Measurements from ENCODE around the gene HSPBP1.
"Not testable (repeated sequence)": the region's sequence is repeated elsewhere in the genome, so short reads cannot be mapped to it uniquely, and the experiment has no call there.

HSPBP1 gene

GRCh38 chr19:55279770-55280643 is at the start of gene HSPBP1:
HSPBP1 (minus strand) TSS chr19:55280110; CDS start chr19:55279608, 502 bp downstream.
- Histone ChIP-seq H3K4me3 (IDR thresholded peaks at IDR 0.05; ENCODE audit: insufficient read depth, low read depth, low read length) (no peak within 1 kb of the TSS), H3K9ac (peak within 1 kb of the TSS; percentile 67), H3K79me2 (ENCODE audit: insufficient read depth, low read depth) (peaks cover 7% of the 10 kb centered on the region; the same call in 1 of the 2 replicates), H3K4me1 (ENCODE audit: low read depth, poor library complexity, severe bottlenecking) (peaks cover 43% of the 10 kb centered on the region), H3K27me3 (ENCODE audit: insufficient read depth, low read depth) (no peaks in the 10 kb centered on the region), H3K27ac (peak within 1 kb of the TSS; percentile 67), H3K4me2 (peak within 1 kb of the TSS; percentile 100), H2AFZ (ENCODE audit: low read depth) (peak within 1 kb of the TSS; percentile 74), H3K36me3 (ENCODE audit: insufficient read depth) (0 out of 2 replicates have a peak, but pooled peaks cover 3% of the 10 kb centered on the region), H4K20me1 (ENCODE audit: insufficient read depth) (no peaks in the 10 kb centered on the region)
- no peak for TF ChIP-seq CTCF (conservative IDR thresholded peaks at IDR 0.05; ENCODE audit: low read depth, low read length)

GRCh38 chr19:55328774-55329318 is 48.9 kb upstream of the HSPBP1 start:
- not testable (repeated sequence) for H3K9ac ChIP-seq; H3K36me3 ChIP-seq (ENCODE audit: insufficient read depth); H3K4me3 ChIP-seq (IDR thresholded peaks at IDR 0.05; ENCODE audit: insufficient read depth, low read depth, low read length); H3K4me2 ChIP-seq; H4K20me1 ChIP-seq (ENCODE audit: insufficient read depth); H3K79me2 ChIP-seq (ENCODE audit: insufficient read depth, low read depth); H2AFZ ChIP-seq (ENCODE audit: low read depth); H3K27ac ChIP-seq
- Histone ChIP-seq H3K4me1 (ENCODE audit: low read depth, poor library complexity, severe bottlenecking) (peaks cover 12% of the 10 kb centered on the region), H3K27me3 (ENCODE audit: insufficient read depth, low read depth) (peaks cover 14% of the 10 kb centered on the region; the same call in 1 of the 2 replicates)

- Histone ChIP-seq H3K27me3 (ENCODE audit: insufficient read depth, low read depth) (no peaks in the 10 kb centered on the region; the same call in 1 of the 2 replicates), H3K36me3 (ENCODE audit: insufficient read depth) (no peaks in the 10 kb centered on the region), H3K79me2 (ENCODE audit: insufficient read depth, low read depth) (no peaks in the 10 kb centered on the region), H4K20me1 (ENCODE audit: insufficient read depth) (no peaks in the 10 kb centered on the region), H2AFZ (ENCODE audit: low read depth) (peak within 1 kb of the TSS; percentile 44; the same call in 1 of the 2 replicates), H3K4me2 (no peak within 1 kb of the TSS), H3K4me3 (IDR thresholded peaks at IDR 0.05; ENCODE audit: insufficient read depth, low read depth, low read length) (no peak within 1 kb of the TSS), H3K4me1 (ENCODE audit: low read depth, poor library complexity, severe bottlenecking) (peaks cover 12% of the 10 kb centered on the region), H3K9ac (no peak within 1 kb of the TSS), H3K27ac (no peak within 1 kb of the TSS)
- TF ChIP-seq CTCF (conservative IDR thresholded peaks at IDR 0.05; ENCODE audit: low read depth, low read length), result no peak
Measured at GRCh38 chr19:55325172-55325571, 45.3 kb upstream of the HSPBP1 start, which contains the start of gene TMEM150B. TMEM150B (minus strand) TSS chr19:55325341; CDS start chr19:55321036, 4,305 bp downstream.

- H3K4me3 ChIP-seq (IDR thresholded peaks at IDR 0.05; ENCODE audit: insufficient read depth, low read depth, low read length), result no peak overlapping the region
- H4K20me1 ChIP-seq (ENCODE audit: insufficient read depth), result no peaks in the 10 kb centered on the region
- H3K4me2 ChIP-seq, result no peak overlapping the region
- H3K27me3 ChIP-seq (ENCODE audit: insufficient read depth, low read depth), result no peaks in the 10 kb centered on the region; the same call in 1 of the 2 replicates
- H3K27ac ChIP-seq, result no peak overlapping the region
- H3K4me1 ChIP-seq (ENCODE audit: low read depth, poor library complexity, severe bottlenecking), result peaks cover 12% of the 10 kb centered on the region
- no peaks in the 10 kb centered on the region for H3K79me2 ChIP-seq (ENCODE audit: insufficient read depth, low read depth)
- TF ChIP-seq CTCF (conservative IDR thresholded peaks at IDR 0.05; ENCODE audit: low read depth, low read length), result no peak
- no peak overlapping the region for H3K9ac ChIP-seq
- peak overlapping the region; percentile 44; the same call in 1 of the 2 replicates for H2AFZ ChIP-seq (ENCODE audit: low read depth)
- no peaks in the 10 kb centered on the region for H3K36me3 ChIP-seq (ENCODE audit: insufficient read depth)
Measured at GRCh38 chr19:55324662-55325061, 44.8 kb upstream of the HSPBP1 start.

Data from KMS-11 (cell line).